Endothelial cell of umbilical vein (primary cell): ENCODE results near the gene C21orf58. TPM values are rescaled to one million over a fixed set of nuclear protein-coding genes. Genes with fewer than 3 reads are reported as not detected.

Experiments used
- BruUV-seq: library from RNA; stranded (reverse); fragments of 400-500 nt; replicated peaks from 2 replicates; lab custom pipeline; 2021; lab: Mats Ljungman, UMichigan
- CTCF ChIA-PET: fragments of 300-600, 350-600 bp; sonication (Branson Sonifier 250); formaldehyde crosslinking; loops from one replicate; lab custom pipeline; 2021; ENCODE audit warnings: antibody characterized with exemption, inconsistent platforms; lab: Charles Lee
- POLR2A ChIA-PET: fragments of 300-600, 350-600 bp; sonication (Branson Sonifier 250); formaldehyde crosslinking; loops from one replicate; lab custom pipeline; 2021; ENCODE audit warnings: antibody characterized with exemption, inconsistent platforms; lab: Charles Lee
- DNase-seq: peaks from one replicate; pipeline ENCODE4 v3.0.0-alpha.2; 2011; ENCODE audit warnings: low read depth, low spot score
- FAIRE-seq: peaks from 2 replicates; lab custom pipeline; 2011; peaks lifted over from hg19 to GRCh38; lab: Jason Lieb, UNC
- H2AFZ ChIP-seq: 2 replicates; pipeline ENCODE4 v1.6.0; 2012; ENCODE audit warnings: low read depth, low read length, control low read depth, inconsistent platforms
- H3K27ac ChIP-seq: 2 replicates; pipeline ENCODE4 v1.5.1; 2011; ENCODE audit warnings: low read depth, mild to moderate bottlenecking, control low read depth, low read length, moderate library complexity; ENCODE audit not compliant: insufficient read depth
- H3K27me3 ChIP-seq, 2 experiments: 2 replicates each; pipeline versions ENCODE4 v1.6.0 to v1.6.1; 2011; ENCODE audit warnings: low read length in 2 of 2, mixed read lengths in 1 of 2; ENCODE audit not compliant: control insufficient read depth in 2 of 2, insufficient read depth in 2 of 2
- H3K36me3 ChIP-seq, 2 experiments: 2 replicates in 1 of 2; 3 replicates in 1 of 2; pipeline ENCODE4 v1.5.1; 2011; ENCODE audit warnings: low read length in 2 of 2, mild to moderate bottlenecking in 1 of 2, moderate library complexity in 1 of 2; ENCODE audit not compliant: control insufficient read depth in 2 of 2, insufficient read depth in 2 of 2; ENCODE audit errors: extremely low read depth in 1 of 2
- H3K4me1 ChIP-seq: 3 replicates; pipeline ENCODE4 v1.5.1; 2011; ENCODE audit warnings: mild to moderate bottlenecking, low read length; ENCODE audit not compliant: control insufficient read depth, insufficient read depth; ENCODE audit errors: extremely low read depth
- H3K4me2 ChIP-seq: 2 replicates; pipeline ENCODE4 v1.6.1; 2011; ENCODE audit warnings: low read length, control low read depth, mixed read lengths; ENCODE audit not compliant: insufficient read depth
- H3K4me3 ChIP-seq, 3 experiments: fragments of 200-600 bp in 1 of 3; sonication (generic), shearing (Covaris generic) in 1 of 3; replicated peaks in 1 of 3; 2 replicates each; pipeline ENCODE4 v1.5.1; 2011 to 2016; ENCODE audit warnings: control low read depth in 3 of 3, low read length in 3 of 3, mild to moderate bottlenecking in 2 of 3, inconsistent platforms in 1 of 3, low read depth in 1 of 3, moderate library complexity in 1 of 3; ENCODE audit not compliant: insufficient read depth in 1 of 3
- H3K79me2 ChIP-seq: 2 replicates; pipeline ENCODE4 v1.6.0; 2012; ENCODE audit warnings: low read length, inconsistent platforms; ENCODE audit not compliant: control insufficient read depth, insufficient read depth
- H3K9ac ChIP-seq: replicated peaks from 2 replicates; pipeline ENCODE3; 2011; ENCODE audit warnings: low read length, control low read depth; ENCODE audit not compliant: insufficient read depth; ENCODE audit errors: extremely low read depth
- H3K9me1 ChIP-seq: replicated peaks from 3 replicates; pipeline ENCODE4 v1.6.0; 2011; ENCODE audit warnings: mild to moderate bottlenecking, low read length; ENCODE audit not compliant: control insufficient read depth, insufficient read depth; ENCODE audit errors: extremely low read depth
- H3K9me3 ChIP-seq: replicated peaks from 2 replicates; pipeline ENCODE4 v1.5.1; 2012; ENCODE audit warnings: low read length, inconsistent platforms; ENCODE audit not compliant: control insufficient read depth, insufficient read depth
- H4K20me1 ChIP-seq: replicated peaks from 2 replicates; pipeline ENCODE3; 2011; ENCODE audit warnings: mild to moderate bottlenecking, low read length; ENCODE audit not compliant: control insufficient read depth, insufficient read depth; ENCODE audit errors: extremely low read depth
- EZH2 ChIP-seq: IDR thresholded peaks from 2 replicates; pipeline ENCODE4 v1.6.1; 2012; ENCODE audit warnings: borderline replicate concordance, low read depth, mild to moderate bottlenecking, moderate library complexity, low read length, inconsistent platforms; ENCODE audit not compliant: severe bottlenecking
- FOS ChIP-seq: IDR thresholded peaks from 2 replicates; pipeline ENCODE4 v1.6.1; 2011; ENCODE audit warnings: mild to moderate bottlenecking, low read length, moderate library complexity, borderline replicate concordance; ENCODE audit not compliant: insufficient read depth
- GATA2 ChIP-seq: IDR thresholded peaks from 2 replicates; pipeline ENCODE4 v1.7.0; 2011; ENCODE audit warnings: low read depth, mild to moderate bottlenecking, moderate library complexity, mixed read lengths, low read length; ENCODE audit not compliant: insufficient read length, insufficient read depth
- JUN ChIP-seq: IDR thresholded peaks from 2 replicates; pipeline ENCODE4 v1.6.1; 2011; ENCODE audit warnings: borderline replicate concordance, low read depth; ENCODE audit not compliant: insufficient read length, insufficient read depth
- MYC ChIP-seq: IDR thresholded peaks from one replicate; pipeline ENCODE4 v1.6.1; 2011; ENCODE audit warnings: mild to moderate bottlenecking, low read depth, low read length
- POLR2A ChIP-seq: IDR thresholded peaks from 2 replicates; pipeline ENCODE4 v1.6.1; 2012; ENCODE audit warnings: low read depth, mild to moderate bottlenecking, control low read depth, low read length
- POLR2AphosphoS5 ChIP-seq: IDR thresholded peaks from 2 replicates; pipeline ENCODE4 v1.6.1; 2012; ENCODE audit warnings: low read depth, mild to moderate bottlenecking, control low read depth, low read length, moderate library complexity; ENCODE audit not compliant: insufficient read depth
- dilution Hi-C: fragments of 300-500 bp; cut with MboI; formaldehyde crosslinking; loops from one replicate; pipeline ENCODE4 v1.15.0; 2019; ENCODE audit warnings: low sequenced_read_pairs; ENCODE audit not compliant: extremely low pct_ligation_motif_present
- intact Hi-C: fragments of 100-400 bp; cut with micrococcal nuclease; formaldehyde crosslinking; loops from one replicate; pipeline ENCODE4 v1.10.0; 2022
- polyA plus RNA-seq, 4 experiments: library from polyadenylated mRNA; depleted of rRNA in 3 of 4; stranded (reverse) in 3 of 4; unstranded in 1 of 4; fragments of >200 nt; gene quantifications; 2 replicates each; pipeline versions ENCODE4 v1.2.1 to v1.2.3, GENCODE V29; 2011 to 2012; ENCODE audit warnings: missing spikeins in 1 of 4
- total RNA-seq: library from RNA; stranded (reverse); gene quantifications from 2 replicates; pipeline ENCODE4 v1.2.3, GENCODE V29; 2021
- TF ChIP-seq, protein P1 (sequence below), 2 donors: IDR thresholded peaks; 1 replicate in 1 of 2; 2 replicates in 1 of 2; pipeline ENCODE4 v1.5.1; 2011; ENCODE audit warnings: low read length in 2 of 2, mild to moderate bottlenecking in 2 of 2, moderate library complexity in 2 of 2, control low read depth in 1 of 2, inconsistent platforms in 1 of 2, low read depth in 1 of 2; ENCODE audit not compliant: insufficient read depth in 1 of 2; ENCODE audit errors: extremely low read depth in 1 of 2
- TF ChIP-seq, protein P2 (sequence below): IDR thresholded peaks from 2 replicates; pipeline ENCODE4 v1.6.1; 2011; ENCODE audit not compliant: insufficient read depth, insufficient read length

The C21orf58 gene
- total and polyA plus RNA-seq, 2 donors (not counting 3 experiments of a cell fraction or from before 2014, with no cell fraction given): 6.0 to 24.3 TPM

DNA sequence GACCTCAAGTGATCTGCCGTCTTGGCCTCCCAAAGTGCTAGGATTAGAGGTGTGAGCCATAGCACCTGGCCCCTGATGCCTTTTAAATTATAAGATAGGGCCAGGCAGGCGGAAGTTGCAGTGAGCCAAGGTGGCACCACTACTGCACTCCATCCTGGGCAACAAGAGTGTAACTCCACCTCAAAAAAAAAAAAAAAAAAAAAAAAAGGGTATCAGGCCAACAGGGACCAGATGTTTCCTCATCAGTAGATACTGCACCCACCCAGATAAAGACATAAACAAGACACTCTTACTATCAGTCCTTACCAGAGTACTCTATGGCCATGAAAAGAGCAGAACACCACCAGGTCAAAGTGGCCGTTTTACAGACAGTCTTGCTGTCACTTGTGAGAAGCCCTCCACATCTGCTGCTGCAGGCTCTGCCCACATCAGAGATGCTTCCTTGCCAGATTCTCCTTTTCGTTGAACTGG is 3.3 kb downstream of the C21orf58 start:
- Histone ChIP-seq H3K9me1 (no peaks in the 10 kb centered on the region), H3K4me3 (no peak overlapping the region), H3K79me2 (peaks cover 40% of the 10 kb centered on the region), H3K4me1 (peaks cover 19% of the 10 kb centered on the region), H3K4me2 (peak overlapping the region; percentile 13), H3K9ac (no peak overlapping the region), H3K9me3 (no peaks in the 10 kb centered on the region), H3K36me3 (no peaks in the 10 kb centered on the region), H2AFZ (no peak overlapping the region), H3K27ac (no peak overlapping the region), H4K20me1 (no peaks in the 10 kb centered on the region), H3K27me3 (no peaks in the 10 kb centered on the region)
- FAIRE-seq: peak; percentile 42
- ChIA-PET POLR2A (no interaction called here), CTCF (no interaction called here)
- TF ChIP-seq JUN (no peak), POLR2AphosphoS5 (no peak), MYC (no peak), GATA2 (no peak), FOS (no peak), EZH2 (no peak), POLR2A (no peak)
- TF ChIP-seq, protein P1, sequence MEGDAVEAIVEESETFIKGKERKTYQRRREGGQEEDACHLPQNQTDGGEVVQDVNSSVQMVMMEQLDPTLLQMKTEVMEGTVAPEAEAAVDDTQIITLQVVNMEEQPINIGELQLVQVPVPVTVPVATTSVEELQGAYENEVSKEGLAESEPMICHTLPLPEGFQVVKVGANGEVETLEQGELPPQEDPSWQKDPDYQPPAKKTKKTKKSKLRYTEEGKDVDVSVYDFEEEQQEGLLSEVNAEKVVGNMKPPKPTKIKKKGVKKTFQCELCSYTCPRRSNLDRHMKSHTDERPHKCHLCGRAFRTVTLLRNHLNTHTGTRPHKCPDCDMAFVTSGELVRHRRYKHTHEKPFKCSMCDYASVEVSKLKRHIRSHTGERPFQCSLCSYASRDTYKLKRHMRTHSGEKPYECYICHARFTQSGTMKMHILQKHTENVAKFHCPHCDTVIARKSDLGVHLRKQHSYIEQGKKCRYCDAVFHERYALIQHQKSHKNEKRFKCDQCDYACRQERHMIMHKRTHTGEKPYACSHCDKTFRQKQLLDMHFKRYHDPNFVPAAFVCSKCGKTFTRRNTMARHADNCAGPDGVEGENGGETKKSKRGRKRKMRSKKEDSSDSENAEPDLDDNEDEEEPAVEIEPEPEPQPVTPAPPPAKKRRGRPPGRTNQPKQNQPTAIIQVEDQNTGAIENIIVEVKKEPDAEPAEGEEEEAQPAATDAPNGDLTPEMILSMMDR (IDR thresholded peaks at IDR 0.05; ENCODE audit: extremely low read depth in 1 of 2, insufficient read depth in 1 of 2, low read depth in 1 of 2, low read length in 2 of 2): no peak
- TF ChIP-seq, protein P2, sequence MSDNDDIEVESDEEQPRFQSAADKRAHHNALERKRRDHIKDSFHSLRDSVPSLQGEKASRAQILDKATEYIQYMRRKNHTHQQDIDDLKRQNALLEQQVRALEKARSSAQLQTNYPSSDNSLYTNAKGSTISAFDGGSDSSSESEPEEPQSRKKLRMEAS: no peak
- no TSS peak for BruUV-seq
- DNase-seq: peak; percentile 70
- dilution Hi-C loops: no loop called here
- intact Hi-C loops: loop anchor here (5.0 kb wide), 1 partner anchor 178 kb away; no protein-coding TSS in a partner anchor
